HepG2 (cell line): ENCODE data around the gene ATP13A2. TPM values are rescaled to one million over a fixed set of nuclear protein-coding genes. Genes with fewer than 3 reads are reported as not detected.

Source experiments
- AHR ChIP-seq: IDR thresholded peaks from 2 replicates; pipeline ENCODE4 v1.6.1; 2018; ENCODE audit warnings: missing genetic modification reagents, missing compliant biosample characterization
- ELF3 ChIP-seq: IDR thresholded peaks from 2 replicates; pipeline ENCODE4 v1.6.1; 2016; ENCODE audit warnings: missing genetic modification reagents, missing compliant biosample characterization
- ETS1 ChIP-seq: sonication (generic); formaldehyde crosslinking; IDR thresholded peaks from 2 replicates; pipeline ENCODE4 v1.4.0; 2020; ENCODE audit warnings: missing genetic modification reagents
- HMG20B ChIP-seq: conservative IDR thresholded peaks from 2 replicates; pipeline ENCODE4 v1.6.1; 2016; ENCODE audit warnings: missing genetic modification reagents, missing compliant biosample characterization
- HNF4A ChIP-seq: sonication (generic); formaldehyde crosslinking; IDR thresholded peaks from 2 replicates; pipeline ENCODE4 v1.4.0; 2020; ENCODE audit warnings: missing genetic modification reagents
- KDM2A ChIP-seq: sonication (generic); formaldehyde crosslinking; IDR thresholded peaks from 2 replicates; pipeline ENCODE4 v1.4.0; 2020; ENCODE audit warnings: low read depth, missing genetic modification reagents, borderline replicate concordance
- MNT ChIP-seq: fragments of 450-650 bp; IDR thresholded peaks from 2 replicates; pipeline ENCODE4 v1.6.1; 2016
- MTA1 ChIP-seq: sonication (generic); formaldehyde crosslinking; IDR thresholded peaks from 2 replicates; pipeline ENCODE4 v1.4.0; 2020; ENCODE audit warnings: missing genetic modification reagents, mild to moderate bottlenecking, borderline replicate concordance
- MYNN ChIP-seq: sonication (generic); formaldehyde crosslinking; IDR thresholded peaks from 2 replicates; pipeline ENCODE4 v1.4.0; 2020; ENCODE audit warnings: mild to moderate bottlenecking, low read depth, missing genetic modification reagents
- SNAPC2 ChIP-seq: sonication (generic); formaldehyde crosslinking; IDR thresholded peaks from 2 replicates; pipeline ENCODE4 v1.8.1; 2022; ENCODE audit warnings: mild to moderate bottlenecking, missing genetic modification reagents
- TCF12 ChIP-seq, 2 experiments: fragments of 450-650 bp in 1 of 2; sonication (generic) in 1 of 2; formaldehyde crosslinking in 1 of 2; IDR thresholded peaks; 2 replicates each; pipeline versions ENCODE4 v1.6.1 to v1.8.0; 2017 to 2022; ENCODE audit warnings: antibody characterized with exemption in 1 of 2, mild to moderate bottlenecking in 1 of 2, missing genetic modification reagents in 1 of 2, moderate library complexity in 1 of 2
- TRIM22 ChIP-seq: fragments of 450-650 bp; IDR thresholded peaks from 2 replicates; pipeline ENCODE4 v1.6.1; 2017
- ZBTB38 ChIP-seq: sonication (generic); formaldehyde crosslinking; IDR thresholded peaks from 2 replicates; pipeline ENCODE4 v1.5.1; 2020; ENCODE audit warnings: mild to moderate bottlenecking, missing genetic modification reagents
- ZBTB43 ChIP-seq: sonication (generic); formaldehyde crosslinking; conservative IDR thresholded peaks from 2 replicates; pipeline ENCODE4 v1.4.0; 2020; ENCODE audit warnings: missing genetic modification reagents
- ZNF136 ChIP-seq: sonication (generic); formaldehyde crosslinking; IDR thresholded peaks from 2 replicates; pipeline ENCODE4 v1.8.1; 2022; ENCODE audit warnings: low read depth, mild to moderate bottlenecking, moderate library complexity, missing genetic modification reagents
- ZNF263 ChIP-seq: sonication (generic); formaldehyde crosslinking; IDR thresholded peaks from 2 replicates; pipeline ENCODE4 v1.4.0; 2020; ENCODE audit warnings: missing genetic modification reagents
- ZNF282 ChIP-seq: fragments of 450-650 bp; IDR thresholded peaks from 2 replicates; pipeline ENCODE4 v1.6.1; 2018; ENCODE audit not compliant: partially characterized antibody
- ZNF484 ChIP-seq: sonication (generic); formaldehyde crosslinking; IDR thresholded peaks from 2 replicates; pipeline ENCODE4 v1.5.1; 2020; ENCODE audit warnings: mild to moderate bottlenecking, low read depth, missing genetic modification reagents, borderline replicate concordance
- ZNF674 ChIP-seq: sonication (generic); formaldehyde crosslinking; IDR thresholded peaks from 2 replicates; pipeline ENCODE4 v1.5.0; 2020; ENCODE audit warnings: low read depth, mild to moderate bottlenecking, missing genetic modification reagents
- ZNF704 ChIP-seq: sonication (generic); formaldehyde crosslinking; IDR thresholded peaks from 2 replicates; pipeline ENCODE4 v1.8.1; 2023; ENCODE audit warnings: mild to moderate bottlenecking, inconsistent platforms, moderate library complexity, missing genetic modification reagents, borderline replicate concordance
- ZNF749 ChIP-seq: sonication (generic); formaldehyde crosslinking; IDR thresholded peaks from 2 replicates; pipeline ENCODE4 v1.8.0; 2022; ENCODE audit warnings: mild to moderate bottlenecking, missing genetic modification reagents, moderate library complexity, borderline replicate concordance
- ZNF839 ChIP-seq: sonication (generic); formaldehyde crosslinking; IDR thresholded peaks from 2 replicates; pipeline ENCODE4 v1.4.0; 2020; ENCODE audit warnings: missing genetic modification reagents, mild to moderate bottlenecking, borderline replicate concordance
- ZNF879 ChIP-seq: sonication (generic); formaldehyde crosslinking; IDR thresholded peaks from 2 replicates; pipeline ENCODE4 v1.8.1; 2023; ENCODE audit warnings: missing genetic modification reagents
- ZSCAN12 ChIP-seq: sonication (generic); formaldehyde crosslinking; IDR thresholded peaks from 2 replicates; pipeline ENCODE4 v1.9.0; 2021; ENCODE audit warnings: mild to moderate bottlenecking, missing genetic modification reagents
- polyA plus RNA-seq, 8 experiments: library from polyadenylated mRNA; depleted of rRNA in 3 of 8; stranded (reverse) in 7 of 8; unstranded in 1 of 8; fragments of >200 nt; fragmentation: Illumina TruSeq in 4 of 8; extraction: Trizol in 4 of 8; gene quantifications; 2 replicates each; pipeline versions ENCODE4 v1.2.1 to v1.2.3, GENCODE V29; 2011 to 2016; ENCODE audit warnings: low read depth in 4 of 8, missing spikeins in 1 of 8, mixed read lengths in 1 of 8; ENCODE audit not compliant: insufficient read depth in 1 of 8
- total RNA-seq, 5 experiments: library from RNA; depleted of rRNA; stranded (reverse); fragments of >200 nt; fragmentation: Illumina TruSeq; extraction: Trizol; gene quantifications; 2 replicates each; pipeline ENCODE4 v1.2.3, GENCODE V29; 2016; ENCODE audit warnings: low read depth in 1 of 5

The ATP13A2 gene
- total and polyA plus RNA-seq, 2 of the 13 experiments (the other 11 are each of a cell fraction or from before 2014, with no cell fraction given): 13.2 to 16.2 TPM

- TF ChIP-seq ZNF749 (CRISPR knock-in tag) (no peak), ZNF704 (CRISPR knock-in tag) (peak; percentile 79; the same call in 1 of the 2 replicates), HNF4A (CRISPR knock-in tag) (no peak), SNAPC2 (CRISPR knock-in tag) (no peak), ZNF484 (no peak), ELF3 (CRISPR knock-in tag) (peak; percentile 73), MYNN (CRISPR knock-in tag) (no peak), ZNF879 (CRISPR knock-in tag) (no peak), ZNF136 (CRISPR knock-in tag) (no peak), ZNF839 (CRISPR knock-in tag) (no peak), ZBTB43 (CRISPR knock-in tag) (no peak), TRIM22 (no peak), AHR (no peak), HMG20B (CRISPR knock-in tag) (no peak), MNT (peak; percentile 34; the same call in 1 of the 2 replicates), ZBTB38 (CRISPR knock-in tag) (no peak), ZNF282 (no peak), ETS1 (CRISPR knock-in tag) (no peak), KDM2A (CRISPR knock-in tag) (0 out of 2 replicates have a peak, but pooled peaks have one; percentile 28), ZNF674 (CRISPR knock-in tag) (no peak), MTA1 (no peak), ZNF263 (CRISPR knock-in tag) (no peak), TCF12 (IDR thresholded peaks at IDR 0.05) (no peak), TCF12 (CRISPR knock-in tag; IDR thresholded peaks at IDR 0.05) (no peak), ZSCAN12 (no peak)
Observed at GRCh38 chr1:17053685-17054410, 42.1 kb upstream of the ATP13A2 start, which contains the start of gene SDHB (continued).
